ENCODE data around the gene ASB4.

Gene ASB4

DNA sequence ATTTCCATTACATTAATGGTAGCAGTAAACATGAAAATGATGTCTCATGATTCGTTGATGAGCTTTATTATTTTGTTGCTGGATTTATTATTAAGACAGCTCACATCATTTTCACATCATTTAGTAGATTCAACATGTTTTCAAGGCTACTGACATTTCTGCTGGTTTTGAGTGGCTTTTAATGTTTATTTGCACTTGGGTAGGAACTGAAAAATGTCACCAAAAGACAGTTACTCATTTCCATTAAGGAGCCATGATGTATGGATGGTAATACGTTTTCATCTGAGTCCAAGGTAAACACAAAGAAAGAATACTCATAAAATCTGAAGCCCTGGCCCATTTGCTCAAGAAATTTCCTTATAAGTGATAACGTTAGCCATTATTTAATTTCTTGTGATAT is 95.7 kb downstream of the ASB4 start:
- H3K4me3 ChIP-seq (ENCODE audit: low read length in 2 of 2), result no peak overlapping the region
- no peaks in the 10 kb centered on the region for H3K27me3 ChIP-seq (ENCODE audit: control insufficient read depth in 2 of 2, insufficient read depth in 2 of 2, low read length in 2 of 2)
- no peak overlapping the region for H3K27ac ChIP-seq (ENCODE audit: low read depth in 2 of 2, low read length in 2 of 2)
- H3K4me1 ChIP-seq (ENCODE audit: control insufficient read depth in 2 of 2, insufficient read depth in 2 of 2, low read length in 2 of 2), result no peaks in the 10 kb centered on the region
- no peaks in the 10 kb centered on the region for H3K9me3 ChIP-seq (ENCODE audit: control insufficient read depth in 2 of 2, low read length in 2 of 2)
- H3K36me3 ChIP-seq (ENCODE audit: control insufficient read depth in 2 of 2, insufficient read depth in 2 of 2, low read length in 2 of 2), result peaks cover 15 to 23% of the 10 kb centered on the region in 2 donors
- no peak overlapping the region for H3K9ac ChIP-seq (ENCODE audit: low read depth in 1 of 2, low read length in 2 of 2)

GRCh38 chr7:95582578-95583293 is 97.0 kb downstream of the ASB4 start:
- Histone ChIP-seq H3K4me1 (ENCODE audit: control insufficient read depth in 2 of 2, insufficient read depth in 2 of 2, low read length in 2 of 2) (no peaks in the 10 kb centered on the region), H3K9ac (ENCODE audit: low read depth in 1 of 2, low read length in 2 of 2) (no peak overlapping the region), H3K9me3 (ENCODE audit: control insufficient read depth in 2 of 2, low read length in 2 of 2) (no peaks in the 10 kb centered on the region), H3K36me3 (ENCODE audit: control insufficient read depth in 2 of 2, insufficient read depth in 2 of 2, low read length in 2 of 2) (peaks cover 27 to 35% of the 10 kb centered on the region in 2 donors), H3K4me3 (ENCODE audit: low read length in 2 of 2) (no peak overlapping the region), H3K27me3 (ENCODE audit: control insufficient read depth in 2 of 2, insufficient read depth in 2 of 2, low read length in 2 of 2) (no peaks in the 10 kb centered on the region), H3K27ac (ENCODE audit: low read depth in 2 of 2, low read length in 2 of 2) (no peak overlapping the region)

- Histone ChIP-seq H3K27ac (ENCODE audit: low read depth in 2 of 2, low read length in 2 of 2) (no peak overlapping the region), H3K27me3 (ENCODE audit: control insufficient read depth in 2 of 2, insufficient read depth in 2 of 2, low read length in 2 of 2) (no peaks in the 10 kb centered on the region)
Measured at GRCh38 chr7:95583834-95584621, 98.3 kb downstream of the ASB4 start.

GRCh38 chr7:95584769-95585425 is 99.2 kb downstream of the ASB4 start:
- no peak overlapping the region for H3K27ac ChIP-seq (ENCODE audit: low read depth in 2 of 2, low read length in 2 of 2)
- peaks cover 38 to 57% of the 10 kb centered on the region in 2 donors for H3K36me3 ChIP-seq (ENCODE audit: control insufficient read depth in 2 of 2, insufficient read depth in 2 of 2, low read length in 2 of 2)
- no peaks in the 10 kb centered on the region for H3K4me1 ChIP-seq (ENCODE audit: control insufficient read depth in 2 of 2, insufficient read depth in 2 of 2, low read length in 2 of 2)
- H3K4me3 ChIP-seq (ENCODE audit: low read length in 2 of 2), result no peak overlapping the region
- no peak overlapping the region for H3K9ac ChIP-seq (ENCODE audit: low read depth in 1 of 2, low read length in 2 of 2)
- no peaks in the 10 kb centered on the region for H3K27me3 ChIP-seq (ENCODE audit: control insufficient read depth in 2 of 2, insufficient read depth in 2 of 2, low read length in 2 of 2)
- H3K9me3 ChIP-seq (ENCODE audit: control insufficient read depth in 2 of 2, low read length in 2 of 2), result no peaks in the 10 kb centered on the region

More at GRCh38 chr7:95583834-95584621, 98.3 kb downstream of the ASB4 start:
- Histone ChIP-seq H3K36me3 (ENCODE audit: control insufficient read depth in 2 of 2, insufficient read depth in 2 of 2, low read length in 2 of 2) (peaks cover 32 to 48% of the 10 kb centered on the region in 2 donors), H3K9ac (ENCODE audit: low read depth in 1 of 2, low read length in 2 of 2) (no peak overlapping the region), H3K9me3 (ENCODE audit: control insufficient read depth in 2 of 2, low read length in 2 of 2) (no peaks in the 10 kb centered on the region), H3K4me1 (ENCODE audit: control insufficient read depth in 2 of 2, insufficient read depth in 2 of 2, low read length in 2 of 2) (no peaks in the 10 kb centered on the region), H3K4me3 (ENCODE audit: low read length in 2 of 2) (no peak overlapping the region)

GRCh38 chr7:95585426-95585789 is 99.7 kb downstream of the ASB4 start:
- H3K36me3 ChIP-seq (ENCODE audit: control insufficient read depth in 2 of 2, insufficient read depth in 2 of 2, low read length in 2 of 2), result peaks cover 40 to 57% of the 10 kb centered on the region in 2 donors
- H3K9ac ChIP-seq (ENCODE audit: low read depth in 1 of 2, low read length in 2 of 2), result no peak overlapping the region
- H3K27ac ChIP-seq (ENCODE audit: low read depth in 2 of 2, low read length in 2 of 2), result no peak overlapping the region
- no peaks in the 10 kb centered on the region for H3K4me1 ChIP-seq (ENCODE audit: control insufficient read depth in 2 of 2, insufficient read depth in 2 of 2, low read length in 2 of 2)
- no peaks in the 10 kb centered on the region for H3K9me3 ChIP-seq (ENCODE audit: control insufficient read depth in 2 of 2, low read length in 2 of 2)
- no peak overlapping the region for H3K4me3 ChIP-seq (ENCODE audit: low read length in 2 of 2)
- H3K27me3 ChIP-seq (ENCODE audit: control insufficient read depth in 2 of 2, insufficient read depth in 2 of 2, low read length in 2 of 2), result no peaks in the 10 kb centered on the region

GRCh38 chr7:95586951-95587301 is 101.2 kb downstream of the ASB4 start:
- Histone ChIP-seq H3K9me3 (ENCODE audit: control insufficient read depth in 2 of 2, low read length in 2 of 2) (no peaks in the 10 kb centered on the region), H3K4me1 (ENCODE audit: control insufficient read depth in 2 of 2, insufficient read depth in 2 of 2, low read length in 2 of 2) (peaks cover 0 to 2% of the 10 kb centered on the region in 2 donors), H3K27me3 (ENCODE audit: control insufficient read depth in 2 of 2, insufficient read depth in 2 of 2, low read length in 2 of 2) (no peaks in the 10 kb centered on the region), H3K9ac (ENCODE audit: low read depth in 1 of 2, low read length in 2 of 2) (no peak overlapping the region), H3K27ac (ENCODE audit: low read depth in 2 of 2, low read length in 2 of 2) (no peak overlapping the region), H3K36me3 (ENCODE audit: control insufficient read depth in 2 of 2, insufficient read depth in 2 of 2, low read length in 2 of 2) (peaks cover 52 to 70% of the 10 kb centered on the region in 2 donors), H3K4me3 (ENCODE audit: low read length in 2 of 2) (no peak overlapping the region)

GRCh38 chr7:95589031-95589430 is 103.3 kb downstream of the ASB4 start:
- peaks cover 63 to 84% of the 10 kb centered on the region in 2 donors for H3K36me3 ChIP-seq (ENCODE audit: control insufficient read depth in 2 of 2, insufficient read depth in 2 of 2, low read length in 2 of 2)
- H3K9me3 ChIP-seq (ENCODE audit: control insufficient read depth in 2 of 2, low read length in 2 of 2), result no peaks in the 10 kb centered on the region
- H3K4me3 ChIP-seq (ENCODE audit: low read length in 2 of 2), result no peak overlapping the region
- H3K9ac ChIP-seq (ENCODE audit: low read depth in 1 of 2, low read length in 2 of 2), result no peak overlapping the region
- no peak overlapping the region for H3K27ac ChIP-seq (ENCODE audit: low read depth in 2 of 2, low read length in 2 of 2)
- no peaks in the 10 kb centered on the region for H3K27me3 ChIP-seq (ENCODE audit: control insufficient read depth in 2 of 2, insufficient read depth in 2 of 2, low read length in 2 of 2)
- peaks cover 0 to 2% of the 10 kb centered on the region in 2 donors for H3K4me1 ChIP-seq (ENCODE audit: control insufficient read depth in 2 of 2, insufficient read depth in 2 of 2, low read length in 2 of 2)

DNA sequence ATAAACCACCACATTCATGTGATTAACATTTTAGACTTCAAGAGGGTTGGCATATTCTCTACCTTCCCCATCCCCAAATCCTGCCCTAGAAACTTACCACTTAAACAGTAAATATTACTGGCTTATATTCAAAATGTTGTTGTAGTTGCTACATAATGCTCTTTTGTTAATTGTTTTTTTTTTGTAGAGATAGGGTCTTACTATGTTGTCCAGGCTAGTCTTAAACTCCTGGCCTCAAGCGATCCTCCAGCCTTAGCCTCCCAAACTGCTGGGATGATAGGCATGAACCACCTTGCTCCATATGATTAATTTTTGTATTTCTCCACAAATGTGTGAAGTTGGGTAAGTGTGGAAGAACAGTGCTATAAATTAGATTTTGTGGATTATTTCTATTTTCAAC is 104.0 kb downstream of the ASB4 start:
- Histone ChIP-seq H3K4me3 (ENCODE audit: low read length in 2 of 2) (no peak overlapping the region), H3K36me3 (ENCODE audit: control insufficient read depth in 2 of 2, insufficient read depth in 2 of 2, low read length in 2 of 2) (peaks cover 64 to 80% of the 10 kb centered on the region in 2 donors), H3K27ac (ENCODE audit: low read depth in 2 of 2, low read length in 2 of 2) (no peak overlapping the region)

More for the DNA sequence above, 104.0 kb downstream of the ASB4 start:
- Histone ChIP-seq H3K9ac (ENCODE audit: low read depth in 1 of 2, low read length in 2 of 2) (no peak overlapping the region), H3K27me3 (ENCODE audit: control insufficient read depth in 2 of 2, insufficient read depth in 2 of 2, low read length in 2 of 2) (no peaks in the 10 kb centered on the region), H3K4me1 (ENCODE audit: control insufficient read depth in 2 of 2, insufficient read depth in 2 of 2, low read length in 2 of 2) (peaks cover 2 to 3% of the 10 kb centered on the region in 2 donors), H3K9me3 (ENCODE audit: control insufficient read depth in 2 of 2, low read length in 2 of 2) (no peaks in the 10 kb centered on the region)

All from mucosa of rectum (tissue), 2 donors.